ENCODE measurements around the gene SYT5. TPM values are rescaled to one million over a fixed set of nuclear protein-coding genes. Genes with fewer than 3 reads are reported as not detected.
"Not testable (repeated sequence)": the region's sequence is repeated elsewhere in the genome, so short reads cannot be mapped to it uniquely, and the experiment has no call there.

SYT5 gene
- total RNA-seq, 1 donor = 0.63 TPM

DNA sequence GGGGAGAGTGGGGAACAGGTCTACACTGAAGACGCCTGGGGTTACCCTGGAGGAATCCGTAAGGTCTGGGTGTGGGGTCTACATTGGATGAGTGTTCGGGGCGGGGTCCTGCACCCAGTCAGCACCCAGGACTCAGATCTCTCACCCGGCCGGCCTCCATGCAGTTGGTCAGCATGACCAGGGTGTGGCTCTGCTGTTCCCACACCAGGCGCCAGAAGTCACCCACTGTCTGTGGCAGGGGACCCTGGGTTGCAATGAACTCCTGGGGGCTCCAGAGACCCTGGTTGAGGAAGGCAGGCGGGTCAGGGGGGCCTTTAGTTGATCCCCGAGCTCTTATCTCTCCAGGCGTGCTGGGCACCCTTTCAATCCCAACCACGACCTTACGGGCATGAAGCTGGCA is 6.0 kb upstream of the SYT5 start:
- Histone ChIP-seq H3K4me1 (ENCODE audit: insufficient read depth, low read length) (no peaks in the 10 kb centered on the region), H3K4me3 (ENCODE audit: low read length) (no peak overlapping the region), H3K27me3 (ENCODE audit: insufficient read depth, low read length) (peaks cover 10% of the 10 kb centered on the region), H3K9me3 (ENCODE audit: low read depth, low read length) (no peaks in the 10 kb centered on the region)

GRCh38 chr19:55181740-55182139 is 1.7 kb upstream of the SYT5 start:
- H3K4me3 ChIP-seq (ENCODE audit: low read length) = no peak overlapping the region
- no peaks in the 10 kb centered on the region for H3K9me3 ChIP-seq (ENCODE audit: low read depth, low read length)
- peaks cover 20% of the 10 kb centered on the region for H3K4me1 ChIP-seq (ENCODE audit: insufficient read depth, low read length)
- H3K27me3 ChIP-seq (ENCODE audit: insufficient read depth, low read length) = peaks cover 39% of the 10 kb centered on the region

DNA sequence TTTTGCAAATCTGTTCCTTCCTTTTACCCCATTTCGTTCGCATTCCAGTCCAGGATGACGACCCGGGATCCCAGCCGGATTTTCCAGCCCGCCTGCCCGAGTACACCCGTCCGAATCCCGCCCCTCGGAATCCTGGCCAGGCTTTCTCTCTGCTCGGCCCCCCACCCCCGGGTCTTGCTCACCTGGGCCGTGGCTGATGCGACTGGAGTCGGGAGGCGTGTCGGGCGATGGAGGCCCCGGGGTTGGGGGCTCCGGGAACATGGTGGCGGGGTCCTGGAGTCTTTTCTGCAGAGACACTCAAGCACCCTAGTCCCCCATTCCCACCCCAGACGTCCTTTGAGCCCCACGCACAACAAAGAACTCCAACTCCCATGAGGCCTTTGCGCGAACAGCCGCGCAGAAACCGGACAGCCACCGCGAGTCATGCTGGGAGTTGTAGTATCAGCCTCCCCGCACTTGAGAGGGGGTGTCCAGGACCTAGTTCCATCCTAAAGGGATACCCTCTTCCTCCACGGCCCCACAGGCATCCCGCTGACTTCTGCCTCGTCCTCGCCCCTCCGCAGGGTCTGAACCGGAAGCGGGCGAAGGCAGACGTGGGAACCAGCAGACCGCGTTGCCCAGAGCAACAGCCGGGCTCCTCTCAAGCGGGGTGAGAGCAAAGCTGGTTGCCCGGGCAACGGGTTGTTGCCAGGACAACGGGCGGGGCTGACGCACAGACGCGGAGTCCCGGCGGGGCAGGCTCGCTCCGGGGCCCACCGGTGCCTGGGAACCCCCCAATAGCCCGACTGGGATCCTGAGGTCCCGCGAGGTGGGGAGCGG is 1.1 kb downstream of the SYT5 start:
- no peak overlapping the region for H3K4me3 ChIP-seq (ENCODE audit: low read length)
- H3K27me3 ChIP-seq (ENCODE audit: insufficient read depth, low read length) = peaks cover 66% of the 10 kb centered on the region

DNA sequence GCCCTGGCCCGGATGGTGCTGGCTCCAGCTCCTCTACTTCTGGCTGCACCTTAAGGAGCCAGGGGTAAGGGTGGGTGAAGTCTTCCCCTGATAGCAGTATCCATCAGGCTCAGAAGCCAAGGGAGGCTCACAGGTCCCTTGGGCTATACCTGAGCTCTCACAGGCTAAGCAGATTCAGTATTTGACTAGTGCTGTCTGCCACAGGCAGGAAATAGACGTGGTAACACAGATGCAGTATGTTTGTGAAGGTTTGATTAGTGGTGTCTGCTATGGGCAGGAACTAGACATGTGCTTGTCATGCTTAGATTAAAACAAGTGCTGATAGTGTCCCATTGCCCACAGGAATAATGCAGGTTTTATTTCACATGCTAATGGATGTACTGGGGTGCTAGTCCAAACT is 4.0 kb downstream of the SYT5 start:
- no peaks in the 10 kb centered on the region for H3K9me3 ChIP-seq (ENCODE audit: low read depth, low read length)
- peaks cover 32% of the 10 kb centered on the region for H3K4me1 ChIP-seq (ENCODE audit: insufficient read depth, low read length)
- peaks cover 78% of the 10 kb centered on the region for H3K27me3 ChIP-seq (ENCODE audit: insufficient read depth, low read length)
- no peak overlapping the region for H3K4me3 ChIP-seq (ENCODE audit: low read length)

More for the DNA sequence above, 1.1 kb downstream of the SYT5 start:
- Histone ChIP-seq H3K9me3 (ENCODE audit: low read depth, low read length) (no peaks in the 10 kb centered on the region), H3K4me1 (ENCODE audit: insufficient read depth, low read length) (peaks cover 25% of the 10 kb centered on the region)

GRCh38 chr19:55175117-55175867 is 4.8 kb downstream of the SYT5 start:
- peaks cover 73% of the 10 kb centered on the region for H3K27me3 ChIP-seq (ENCODE audit: insufficient read depth, low read length)
- no peaks in the 10 kb centered on the region for H3K9me3 ChIP-seq (ENCODE audit: low read depth, low read length)
- no peak overlapping the region for H3K4me3 ChIP-seq (ENCODE audit: low read length)
- H3K4me1 ChIP-seq (ENCODE audit: insufficient read depth, low read length) = peaks cover 31% of the 10 kb centered on the region

DNA sequence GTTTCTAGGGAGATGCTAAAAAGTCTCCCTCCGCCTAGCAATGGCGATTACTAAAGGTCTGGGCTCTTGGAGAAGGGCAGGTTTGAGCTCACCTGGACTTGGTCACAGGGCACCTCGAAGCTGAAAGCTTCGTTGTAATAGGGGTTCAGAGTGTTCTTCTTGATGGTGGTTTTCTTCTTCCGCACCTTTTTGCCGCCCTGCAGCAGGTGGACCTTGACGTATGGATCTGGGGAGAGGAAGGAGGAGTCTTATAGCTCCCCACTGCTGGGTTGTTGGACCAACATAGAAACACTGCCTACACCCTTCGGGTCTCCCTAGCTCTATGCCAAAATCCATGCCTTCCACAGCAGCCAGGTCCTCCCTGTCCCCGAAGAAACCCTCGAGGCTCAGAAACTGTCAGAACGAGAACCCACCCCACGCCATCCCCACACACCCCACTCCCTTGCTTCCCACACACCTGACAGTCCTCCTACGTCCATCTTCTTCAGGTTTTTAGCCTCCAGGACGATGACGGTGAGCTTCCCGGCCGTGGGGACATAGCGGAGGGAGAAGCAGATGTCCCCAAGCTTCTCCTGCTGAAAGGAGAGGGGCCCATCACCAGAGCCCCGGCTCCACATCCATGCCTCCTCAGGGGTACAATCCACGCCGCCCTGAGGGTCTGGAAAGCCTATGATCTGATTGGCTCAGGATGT is 5.5 kb downstream of the SYT5 start:
- H3K9me3 ChIP-seq (ENCODE audit: low read depth, low read length) = no peaks in the 10 kb centered on the region
- H3K4me3 ChIP-seq (ENCODE audit: low read length) = no peak overlapping the region
- H3K4me1 ChIP-seq (ENCODE audit: insufficient read depth, low read length) = peaks cover 24% of the 10 kb centered on the region
- H3K27me3 ChIP-seq (ENCODE audit: insufficient read depth, low read length) = peaks cover 74% of the 10 kb centered on the region

GRCh38 chr19:55173714-55174409 is 6.2 kb downstream of the SYT5 start:
- Histone ChIP-seq H3K27me3 (ENCODE audit: insufficient read depth, low read length) (peaks cover 76% of the 10 kb centered on the region), H3K4me3 (ENCODE audit: low read length) (no peak overlapping the region), H3K4me1 (ENCODE audit: insufficient read depth, low read length) (peaks cover 17% of the 10 kb centered on the region), H3K9me3 (ENCODE audit: low read depth, low read length) (no peaks in the 10 kb centered on the region)

GRCh38 chr19:55173186-55173713 is 6.8 kb downstream of the SYT5 start:
- Histone ChIP-seq H3K4me3 (ENCODE audit: low read length) (no peak overlapping the region), H3K27me3 (ENCODE audit: insufficient read depth, low read length) (peaks cover 70% of the 10 kb centered on the region)

GRCh38 chr19:55172741-55173140 is 7.3 kb downstream of the SYT5 start:
- Histone ChIP-seq H3K4me3 (ENCODE audit: low read length) (no peak overlapping the region), H3K9me3 (ENCODE audit: low read depth, low read length) (no peaks in the 10 kb centered on the region), H3K27me3 (ENCODE audit: insufficient read depth, low read length) (peaks cover 67% of the 10 kb centered on the region)

More at GRCh38 chr19:55173186-55173713, 6.8 kb downstream of the SYT5 start:
- no peaks in the 10 kb centered on the region for H3K9me3 ChIP-seq (ENCODE audit: low read depth, low read length)
- H3K4me1 ChIP-seq (ENCODE audit: insufficient read depth, low read length) = peaks cover 12% of the 10 kb centered on the region

DNA sequence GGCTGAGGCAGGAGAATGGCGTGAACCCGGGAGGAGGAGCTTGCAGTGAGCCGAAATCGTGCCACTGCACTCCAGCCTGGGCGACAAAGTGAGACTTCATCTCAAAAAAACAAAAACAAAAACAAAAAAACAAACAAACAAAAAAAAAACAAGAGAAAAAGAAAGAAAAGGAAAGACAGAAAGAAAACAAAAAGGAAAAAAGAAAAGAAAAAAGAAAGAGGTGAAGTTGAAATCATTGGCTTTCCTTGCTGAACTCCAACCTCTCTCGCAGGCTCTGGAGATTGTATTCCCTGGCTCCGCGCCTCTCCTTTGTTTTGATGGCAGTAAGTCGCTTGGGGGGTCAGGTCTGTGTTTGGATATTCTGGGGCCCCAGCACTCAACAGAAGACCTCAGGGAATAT is 7.8 kb downstream of the SYT5 start:
- H3K4me1 ChIP-seq (ENCODE audit: insufficient read depth, low read length) = peaks cover 16% of the 10 kb centered on the region
- H3K4me3 ChIP-seq (ENCODE audit: low read length); H3K9me3 ChIP-seq (ENCODE audit: low read depth, low read length): not testable (repeated sequence)
- H3K27me3 ChIP-seq (ENCODE audit: insufficient read depth, low read length) = peaks cover 70% of the 10 kb centered on the region

More at GRCh38 chr19:55172741-55173140, 7.3 kb downstream of the SYT5 start:
- peaks cover 12% of the 10 kb centered on the region for H3K4me1 ChIP-seq (ENCODE audit: insufficient read depth, low read length)

DNA sequence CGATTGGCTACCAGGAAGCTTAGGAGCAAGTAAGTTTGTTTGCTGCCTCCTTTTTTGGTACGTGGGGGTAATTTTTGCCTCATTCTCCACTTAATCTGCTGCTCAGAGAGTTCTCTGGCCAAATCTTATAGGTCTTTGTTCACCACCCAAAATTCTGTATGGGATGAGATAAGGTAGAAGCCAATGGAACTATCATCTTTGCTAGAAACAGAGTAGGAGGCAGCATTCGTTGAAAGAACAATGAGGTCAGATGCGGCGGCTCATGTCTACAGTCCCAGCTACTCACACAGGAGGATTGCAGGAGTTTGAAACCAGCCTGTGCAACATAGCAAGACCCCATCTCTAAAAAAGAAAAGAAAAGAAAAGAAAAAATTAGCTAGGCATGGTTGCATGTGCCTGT is 8.6 kb downstream of the SYT5 start:
- Histone ChIP-seq H3K27me3 (ENCODE audit: insufficient read depth, low read length) (peaks cover 72% of the 10 kb centered on the region), H3K9me3 (ENCODE audit: low read depth, low read length) (no peaks in the 10 kb centered on the region), H3K4me3 (ENCODE audit: low read length) (no peak overlapping the region), H3K4me1 (ENCODE audit: insufficient read depth, low read length) (peaks cover 25% of the 10 kb centered on the region)

- H3K9me3 ChIP-seq (ENCODE audit: low read depth, low read length) = no peaks in the 10 kb centered on the region
- H3K27me3 ChIP-seq (ENCODE audit: insufficient read depth, low read length) = peaks cover 60% of the 10 kb centered on the region
Observed at GRCh38 chr19:55169136-55169535, 11.0 kb downstream of the SYT5 start.

GRCh38 chr19:55166530-55167268 is 13.4 kb downstream of the SYT5 start, which contains the start of gene DNAAF3:
TSS of gene DNAAF3 (minus strand) at chr19:55166613. CDS start at chr19:55166413, 200 bp downstream.
- H3K4me1 ChIP-seq (ENCODE audit: insufficient read depth, low read length) = peaks cover 20% of the 10 kb centered on the region
- peaks cover 52% of the 10 kb centered on the region for H3K27me3 ChIP-seq (ENCODE audit: insufficient read depth, low read length)
- H3K9me3 ChIP-seq (ENCODE audit: low read depth, low read length) = no peaks in the 10 kb centered on the region
- no peak within 1 kb of the TSS for H3K4me3 ChIP-seq (ENCODE audit: low read length)

More at GRCh38 chr19:55169136-55169535, 11.0 kb downstream of the SYT5 start:
- peaks cover 28% of the 10 kb centered on the region for H3K4me1 ChIP-seq (ENCODE audit: insufficient read depth, low read length)
- no peak overlapping the region for H3K4me3 ChIP-seq (ENCODE audit: low read length)
